Left lung (tissue), 10 donors: ENCODE data around the gene NES. TPM values are rescaled to one million over a fixed set of nuclear protein-coding genes. Genes with fewer than 3 reads are reported as not detected.

Experiments used
- ATAC-seq: fragments of 200-7000 bp; cut with Tn5 transposase; one replicate; pipeline ENCODE4 v1.9.1; 2020; ENCODE audit warnings: moderate library complexity
- DNase-seq, 4 donors: peaks; one replicate each; pipeline ENCODE4 v3.0.0-alpha.2; 2013 to 2020
- H3K27ac ChIP-seq, 2 donors: fragments of 200-600 bp; sonication (generic) in 1 of 2; one replicate each; pipeline versions ENCODE4 v1.5.0 to v1.8.0; 2020 to 2021
- H3K27me3 ChIP-seq, 2 donors: fragments of 200-600 bp; sonication (generic) in 1 of 2; one replicate each; pipeline versions ENCODE4 v1.5.0 to v1.8.0; 2020 to 2021
- H3K36me3 ChIP-seq, 2 donors: fragments of 200-600 bp; sonication (generic) in 1 of 2; one replicate each; pipeline versions ENCODE4 v1.5.0 to v1.8.0; 2020 to 2021
- H3K4me1 ChIP-seq, 2 donors: fragments of 200-600 bp; one replicate each; pipeline ENCODE4 v1.8.0; 2021
- H3K4me3 ChIP-seq, 2 donors: fragments of 200-600 bp; sonication (generic) in 1 of 2; one replicate each; pipeline versions ENCODE4 v1.5.0 to v1.8.0; 2020 to 2021; ENCODE audit warnings: mild to moderate bottlenecking in 1 of 2
- H3K9me3 ChIP-seq, 2 donors: fragments of 200-600 bp; sonication (generic) in 1 of 2; one replicate each; pipeline versions ENCODE4 v1.5.0 to v1.8.0; 2020 to 2021
- intact Hi-C, 2 donors: fragments of 100-400 bp; cut with DNase I; formaldehyde crosslinking; loops; one replicate each; pipeline versions ENCODE4 v1.11.2 to v1.14.2; 2022
- polyA plus RNA-seq, 6 donors: library from polyadenylated mRNA; unstranded; fragments of 120-200 nt; gene quantifications; one replicate each; pipeline ENCODE4 v1.2.1, GENCODE V29; 2013; ENCODE audit not compliant: insufficient read length in 6 of 6
- total RNA-seq, 2 donors: library from RNA; stranded (reverse); fragmentation: NEBNext Ultra II Directional; extraction: Animal tissue kit (Norgen Biotek cat#: 25700); gene quantifications; one replicate each; pipeline ENCODE4 v1.2.1, GENCODE V29; 2021
- TF ChIP-seq, protein P1 (sequence below), 2 donors: fragments of 200-600 bp; sonication (generic) in 1 of 2; IDR thresholded peaks; one replicate each; pipeline versions ENCODE4 v1.5.0 to v1.8.0; 2021; ENCODE audit warnings: antibody characterized with exemption in 2 of 2
- donor health status: DM: no; HTN: yes; CAD: no.
- donor health status: DM: no; HTN: no; CAD: no.

Gene NES
- total and polyA plus RNA-seq, 8 donors, result 54.9 to 84.0 (median 64.4) TPM

DNA sequence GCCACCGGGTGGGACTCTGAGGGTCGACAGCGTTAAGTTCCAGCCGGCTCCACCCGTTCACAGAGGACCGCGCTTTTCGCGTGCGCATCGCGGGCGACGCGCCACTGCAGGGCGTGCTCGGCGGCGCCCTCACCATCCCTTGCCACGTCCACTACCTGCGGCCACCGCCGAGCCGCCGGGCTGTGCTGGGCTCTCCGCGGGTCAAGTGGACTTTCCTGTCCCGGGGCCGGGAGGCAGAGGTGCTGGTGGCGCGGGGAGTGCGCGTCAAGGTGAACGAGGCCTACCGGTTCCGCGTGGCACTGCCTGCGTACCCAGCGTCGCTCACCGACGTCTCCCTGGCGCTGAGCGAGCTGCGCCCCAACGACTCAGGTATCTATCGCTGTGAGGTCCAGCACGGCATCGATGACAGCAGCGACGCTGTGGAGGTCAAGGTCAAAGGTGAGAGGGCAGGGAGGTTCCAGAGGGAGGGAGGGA is 30.4 kb downstream of the NES start:
- no peak for DNase-seq
- intact Hi-C loops, result no loop called here
- Histone ChIP-seq H3K27me3 (peaks cover 45 to 100% of the 10 kb centered on the region in 2 donors), H3K27ac (no peak overlapping the region), H3K4me3 (no peak overlapping the region), H3K4me1 (peaks cover 5 to 7% of the 10 kb centered on the region in 2 donors), H3K9me3 (no peaks in the 10 kb centered on the region), H3K36me3 (no peaks in the 10 kb centered on the region)
- no peak for ATAC-seq
- TF ChIP-seq, protein P1, sequence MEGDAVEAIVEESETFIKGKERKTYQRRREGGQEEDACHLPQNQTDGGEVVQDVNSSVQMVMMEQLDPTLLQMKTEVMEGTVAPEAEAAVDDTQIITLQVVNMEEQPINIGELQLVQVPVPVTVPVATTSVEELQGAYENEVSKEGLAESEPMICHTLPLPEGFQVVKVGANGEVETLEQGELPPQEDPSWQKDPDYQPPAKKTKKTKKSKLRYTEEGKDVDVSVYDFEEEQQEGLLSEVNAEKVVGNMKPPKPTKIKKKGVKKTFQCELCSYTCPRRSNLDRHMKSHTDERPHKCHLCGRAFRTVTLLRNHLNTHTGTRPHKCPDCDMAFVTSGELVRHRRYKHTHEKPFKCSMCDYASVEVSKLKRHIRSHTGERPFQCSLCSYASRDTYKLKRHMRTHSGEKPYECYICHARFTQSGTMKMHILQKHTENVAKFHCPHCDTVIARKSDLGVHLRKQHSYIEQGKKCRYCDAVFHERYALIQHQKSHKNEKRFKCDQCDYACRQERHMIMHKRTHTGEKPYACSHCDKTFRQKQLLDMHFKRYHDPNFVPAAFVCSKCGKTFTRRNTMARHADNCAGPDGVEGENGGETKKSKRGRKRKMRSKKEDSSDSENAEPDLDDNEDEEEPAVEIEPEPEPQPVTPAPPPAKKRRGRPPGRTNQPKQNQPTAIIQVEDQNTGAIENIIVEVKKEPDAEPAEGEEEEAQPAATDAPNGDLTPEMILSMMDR (IDR thresholded peaks at IDR 0.05), result no peak

- no peaks in the 10 kb centered on the region for H3K36me3 ChIP-seq
- DNase-seq (no peak), ATAC-seq (no peak)
- intact Hi-C loops, result no loop called here
- peaks cover 10 to 11% of the 10 kb centered on the region in 2 donors for H3K4me1 ChIP-seq
- peaks cover 56 to 100% of the 10 kb centered on the region in 2 donors for H3K27me3 ChIP-seq
- no peaks in the 10 kb centered on the region for H3K9me3 ChIP-seq
- H3K4me3 ChIP-seq, result no peak overlapping the region
- H3K27ac ChIP-seq, result no peak overlapping the region
- TF ChIP-seq, protein P1 (IDR thresholded peaks at IDR 0.05), result no peak
Observed at GRCh38 chr1:156645666-156646065, 31.5 kb downstream of the NES start.

GRCh38 chr1:156645056-156645455 is 32.2 kb downstream of the NES start:
- Histone ChIP-seq H3K4me3 (no peak overlapping the region), H3K36me3 (no peaks in the 10 kb centered on the region), H3K9me3 (no peaks in the 10 kb centered on the region), H3K27me3 (peaks cover 61 to 100% of the 10 kb centered on the region in 2 donors), H3K27ac (no peak overlapping the region), H3K4me1 (peaks cover 10 to 11% of the 10 kb centered on the region in 2 donors)
- TF ChIP-seq, protein P1 (IDR thresholded peaks at IDR 0.05), result no peak
- DNase-seq (no peak), ATAC-seq (no peak)
- intact Hi-C loops, result no loop called here

- H3K4me3 ChIP-seq, result no peak overlapping the region
- H3K27me3 ChIP-seq, result peaks cover 61 to 100% of the 10 kb centered on the region in 2 donors
- H3K27ac ChIP-seq, result no peak overlapping the region
- H3K4me1 ChIP-seq, result peaks cover 10 to 11% of the 10 kb centered on the region in 2 donors
- H3K36me3 ChIP-seq, result no peaks in the 10 kb centered on the region
- TF ChIP-seq, protein P1 (IDR thresholded peaks at IDR 0.05), result no peak
- no peak for DNase-seq
- no peak for ATAC-seq
- intact Hi-C loops, result no loop called here
- H3K9me3 ChIP-seq, result no peaks in the 10 kb centered on the region
Observed at GRCh38 chr1:156644640-156645039, 32.6 kb downstream of the NES start.

GRCh38 chr1:156644146-156644545 is 33.1 kb downstream of the NES start:
- H3K9me3 ChIP-seq, result no peaks in the 10 kb centered on the region
- no peak overlapping the region for H3K27ac ChIP-seq
- H3K4me1 ChIP-seq, result peaks cover 10 to 11% of the 10 kb centered on the region in 2 donors
- TF ChIP-seq, protein P1 (IDR thresholded peaks at IDR 0.05), result no peak
- H3K4me3 ChIP-seq, result no peak overlapping the region
- DNase-seq (no peak), ATAC-seq (no peak)
- H3K36me3 ChIP-seq, result no peaks in the 10 kb centered on the region
- intact Hi-C loops, result no loop called here
- H3K27me3 ChIP-seq, result peaks cover 65 to 100% of the 10 kb centered on the region in 2 donors
